NCI-H187 (cell line): ENCODE measurements around the gene PTPRR.

ENCODE experiments used
- DNase-seq, 2 experiments: peaks; one replicate each; lab custom pipeline; 2025; lab: John Stamatoyannopoulos, UW

PTPRR gene

DNA sequence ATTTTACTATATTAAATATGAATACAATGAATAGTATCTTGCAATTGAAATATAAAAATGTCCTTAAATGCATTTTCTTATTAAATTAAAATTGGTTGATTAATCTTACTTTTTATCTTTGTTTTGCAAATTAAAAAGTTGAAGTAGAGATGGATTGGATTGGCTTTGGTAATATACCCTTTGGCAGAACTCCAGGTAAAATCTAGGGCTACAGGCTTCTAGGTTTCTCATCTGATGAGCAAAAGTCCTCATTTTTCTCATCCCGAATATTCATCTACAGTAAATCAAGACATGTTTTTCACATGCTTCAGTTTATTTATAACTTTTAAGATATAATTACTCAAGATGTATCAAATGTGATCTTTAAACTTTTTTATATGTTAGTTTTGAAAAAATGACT lies 2.2 kb downstream of the PTPRR start:
- no peak for DNase-seq

DNA sequence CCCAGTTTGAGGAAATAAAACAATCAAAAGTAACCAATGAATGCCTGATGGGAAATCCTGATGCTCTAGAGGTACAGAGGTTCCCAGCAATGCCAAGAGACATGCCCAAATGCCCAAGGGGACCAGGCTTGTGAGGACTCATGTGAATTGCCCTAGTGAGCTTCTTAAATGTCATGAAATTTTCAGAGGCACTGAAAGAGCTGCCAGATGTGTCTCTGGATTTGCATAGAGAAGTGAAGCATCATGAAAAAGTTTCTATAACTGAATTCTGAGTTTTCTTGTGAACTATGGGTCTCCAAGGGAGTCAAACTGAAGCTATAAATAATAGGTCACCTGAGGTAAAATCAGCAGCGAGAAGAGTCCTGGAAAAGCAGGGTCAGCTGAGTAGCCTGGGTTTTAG lies 9.9 kb downstream of the PTPRR start:
- no peak for DNase-seq

DNA sequence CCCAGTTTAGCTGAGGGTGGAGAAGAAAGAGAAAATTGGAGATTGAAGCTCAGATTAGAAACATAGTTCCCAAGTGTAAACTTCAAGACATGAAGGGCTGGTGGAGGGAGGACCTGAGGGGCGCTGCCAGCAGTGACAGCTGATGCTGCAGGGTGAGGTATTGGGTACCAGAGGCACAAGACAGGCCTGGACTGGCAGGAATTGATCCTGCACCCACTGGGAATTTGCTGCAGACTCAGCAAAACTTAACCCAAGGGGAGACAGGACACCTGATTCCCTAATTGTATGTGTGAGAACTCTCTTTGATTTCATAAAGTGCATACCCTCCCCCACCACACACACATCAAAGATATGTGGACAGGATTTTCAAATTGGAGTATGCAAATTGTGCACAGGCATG lies 11.6 kb downstream of the PTPRR start:
- no peak for DNase-seq

DNA sequence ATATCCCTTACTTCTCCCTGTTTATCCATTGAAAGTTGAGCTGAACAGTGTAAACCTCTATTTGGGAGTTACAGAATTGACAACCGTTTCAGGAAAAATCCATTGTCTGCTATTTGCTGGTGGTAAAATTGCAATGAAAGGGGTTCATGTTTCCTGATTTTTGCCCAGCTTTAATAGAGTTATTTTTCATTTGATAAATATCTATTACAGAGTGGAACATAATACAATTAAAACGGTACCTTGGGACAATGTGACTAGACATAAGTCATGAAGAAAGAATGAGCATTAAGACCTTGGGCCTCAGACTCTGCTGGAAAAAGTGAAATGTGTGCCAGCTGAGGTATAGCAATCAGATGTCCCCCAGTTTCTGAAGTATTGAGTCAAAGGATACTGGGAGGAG lies 13.1 kb downstream of the PTPRR start:
- no peak for DNase-seq

DNA sequence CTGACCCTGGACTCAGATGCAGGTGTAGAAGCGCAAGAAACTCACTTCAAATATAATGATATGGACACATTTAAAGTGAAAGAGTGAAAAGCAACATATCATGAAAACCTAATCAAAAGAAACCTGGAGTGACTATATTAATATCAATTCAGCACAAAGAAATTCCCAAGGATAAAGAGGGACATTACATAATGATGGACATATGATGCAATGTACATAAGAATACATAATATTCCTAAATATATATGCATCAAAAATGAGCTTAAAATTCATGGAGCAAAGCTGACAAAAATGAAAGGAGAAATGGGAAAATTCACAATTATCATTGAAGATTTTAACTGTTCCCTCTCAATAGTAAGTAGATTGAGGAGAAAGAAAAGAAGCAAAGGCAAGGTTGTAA lies 24.6 kb downstream of the PTPRR start:
- no peak for DNase-seq

DNA sequence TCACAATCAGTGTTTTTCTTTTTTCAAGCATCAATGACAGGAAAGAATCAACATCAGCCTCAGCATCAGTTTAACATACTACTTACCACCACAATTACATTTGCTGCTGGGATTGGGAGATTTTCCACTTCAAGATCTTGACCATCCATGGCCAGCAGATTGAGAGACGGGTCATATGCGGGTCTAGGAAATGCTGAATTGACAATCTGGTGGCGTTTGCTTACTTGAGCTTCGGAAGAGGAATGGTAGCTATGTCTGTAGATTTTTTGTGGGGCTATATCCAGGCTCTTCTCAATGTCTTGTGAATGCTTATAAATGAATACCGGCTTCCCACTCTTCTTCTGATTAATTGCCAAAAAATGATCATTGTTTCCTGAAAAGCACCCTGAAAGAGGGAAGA lies 27.9 kb downstream of the PTPRR start:
- DNase-seq, result no peak

DNA sequence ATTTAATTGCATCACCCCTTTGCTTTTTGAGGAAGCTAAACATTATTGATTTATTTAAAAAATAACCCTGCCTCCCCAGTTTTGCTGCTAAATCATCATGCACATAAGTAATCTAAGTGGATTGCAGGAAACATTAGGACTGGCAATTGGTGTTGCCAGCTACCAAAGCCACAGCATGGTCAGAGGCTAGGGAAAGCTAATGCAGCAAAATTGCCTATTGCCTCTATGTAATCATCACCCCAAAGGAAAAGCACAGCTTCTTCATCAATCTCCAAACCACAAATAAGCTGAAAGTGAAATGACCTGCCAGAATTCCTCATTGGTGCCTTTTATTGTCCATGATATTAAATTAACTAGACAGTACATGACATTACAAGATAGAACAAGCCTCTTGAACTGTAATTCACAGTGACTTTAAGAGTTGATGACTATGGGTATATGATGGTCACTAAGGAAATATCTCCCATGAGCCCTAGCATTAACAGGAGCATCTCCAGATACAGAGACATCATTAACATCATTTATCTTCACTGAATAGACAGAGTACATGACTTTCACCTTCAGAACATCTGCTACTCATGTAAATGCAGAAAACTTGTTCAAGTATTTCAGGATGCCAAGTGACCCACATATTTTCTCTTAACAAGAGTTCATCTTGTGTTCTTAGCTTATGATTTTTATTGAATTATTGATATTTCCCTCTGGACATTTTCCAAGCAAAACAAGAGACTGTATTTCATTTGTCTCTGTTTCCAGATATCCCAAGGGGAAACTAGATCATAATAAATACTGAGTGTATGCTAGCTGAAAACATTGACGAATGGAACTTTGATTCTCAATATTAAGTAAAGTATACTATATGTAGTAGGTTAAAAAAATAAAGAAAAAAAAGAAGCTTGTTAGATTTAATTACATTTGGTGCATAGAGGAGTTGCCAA lies 29.4 kb downstream of the PTPRR start:
- no peak for DNase-seq

DNA sequence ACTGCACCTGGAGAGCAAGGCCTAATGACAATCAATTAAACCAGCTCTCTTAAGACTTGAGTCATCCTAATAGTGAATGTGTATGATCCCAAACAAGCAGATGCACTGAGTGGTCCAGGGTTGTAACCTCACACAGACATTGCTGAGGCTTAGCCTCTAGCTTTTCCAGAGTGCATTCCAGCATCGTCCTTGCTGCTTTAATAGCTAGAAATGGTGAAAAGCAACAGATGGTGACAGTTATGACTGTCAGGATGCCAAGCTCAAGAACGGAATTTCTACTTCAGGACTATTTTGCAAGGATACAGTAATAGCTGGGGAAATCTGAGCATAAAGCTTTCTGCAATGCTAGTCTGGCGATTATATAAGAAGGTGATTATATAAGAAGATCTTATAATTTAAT lies 34.6 kb downstream of the PTPRR start:
- DNase-seq, result no peak

DNA sequence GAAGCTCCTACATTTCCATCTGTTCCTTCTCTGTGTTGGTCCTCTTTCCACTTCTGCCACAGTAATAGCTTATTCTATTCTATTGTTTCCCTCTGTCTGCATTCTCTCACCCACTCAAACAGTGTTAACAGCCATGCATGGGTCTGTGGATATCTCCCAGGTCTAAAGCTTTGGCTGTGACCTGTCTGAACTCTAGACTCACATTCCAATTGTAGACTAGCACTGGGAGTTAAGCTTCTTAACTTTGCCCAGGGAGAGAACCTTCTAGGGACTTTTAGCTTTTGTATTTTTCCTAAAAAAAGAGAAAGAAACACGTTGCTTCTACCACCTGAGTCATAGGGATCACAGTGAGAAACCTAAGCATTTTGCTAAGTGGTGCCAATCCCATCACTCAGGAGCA lies 36.7 kb downstream of the PTPRR start:
- DNase-seq, result no peak

DNA sequence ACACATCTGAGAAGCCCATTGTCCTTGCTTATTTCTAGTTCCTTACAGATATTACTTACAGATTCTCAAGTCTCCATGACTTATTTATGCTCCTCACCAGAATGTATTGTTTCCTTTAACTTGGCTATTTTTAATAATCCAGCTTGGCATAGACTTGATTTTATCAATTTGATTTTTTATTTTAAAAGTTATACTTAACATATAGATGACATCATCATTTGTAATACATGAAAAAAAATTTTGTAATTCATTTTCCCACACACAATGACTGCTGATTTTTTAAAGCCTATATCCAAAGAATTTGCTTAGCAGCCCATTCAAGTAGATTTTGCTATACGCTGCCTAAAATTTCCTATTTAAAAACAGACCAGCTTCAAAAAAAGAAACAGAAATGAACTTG lies 39.8 kb downstream of the PTPRR start:
- DNase-seq, result no peak

DNA sequence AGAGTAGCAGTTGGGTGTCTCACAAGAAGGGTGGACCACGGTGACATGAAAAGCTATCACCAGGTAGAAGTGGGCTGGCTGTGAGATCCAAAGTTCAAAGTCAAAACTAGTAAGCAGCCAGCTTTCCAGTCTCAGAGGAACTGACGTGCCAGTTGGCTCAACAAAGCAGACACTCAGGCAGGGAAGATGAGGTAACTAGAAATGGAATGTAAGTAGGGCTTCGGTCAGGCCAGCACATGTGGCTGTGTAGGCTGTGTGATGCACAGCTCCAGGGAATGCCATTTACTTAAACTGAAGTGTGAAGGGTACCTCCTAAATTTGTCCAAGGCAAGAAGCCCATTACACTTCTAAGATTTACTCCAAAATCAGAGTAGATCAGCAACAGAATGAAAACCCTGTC lies 43.6 kb downstream of the PTPRR start:
- no peak for DNase-seq

DNA sequence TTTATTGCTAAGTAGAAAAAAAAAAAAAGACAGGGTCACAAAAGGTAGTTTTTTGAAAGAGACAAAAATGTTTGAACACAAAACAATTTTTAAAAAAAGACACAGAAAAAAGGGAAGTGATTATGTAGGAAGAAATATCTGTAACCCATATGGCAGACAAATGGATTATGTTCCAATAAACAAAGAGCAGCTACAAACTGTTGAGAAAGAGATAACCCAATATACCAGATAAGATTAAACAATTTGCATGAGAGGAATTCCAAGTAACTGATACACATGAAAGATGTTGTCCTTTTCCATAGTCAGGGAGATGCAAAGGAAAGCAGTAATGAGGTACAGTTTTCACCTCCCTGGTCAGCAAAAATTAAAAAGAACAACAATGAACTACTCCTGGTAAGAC lies 44.9 kb downstream of the PTPRR start:
- no peak for DNase-seq

DNA sequence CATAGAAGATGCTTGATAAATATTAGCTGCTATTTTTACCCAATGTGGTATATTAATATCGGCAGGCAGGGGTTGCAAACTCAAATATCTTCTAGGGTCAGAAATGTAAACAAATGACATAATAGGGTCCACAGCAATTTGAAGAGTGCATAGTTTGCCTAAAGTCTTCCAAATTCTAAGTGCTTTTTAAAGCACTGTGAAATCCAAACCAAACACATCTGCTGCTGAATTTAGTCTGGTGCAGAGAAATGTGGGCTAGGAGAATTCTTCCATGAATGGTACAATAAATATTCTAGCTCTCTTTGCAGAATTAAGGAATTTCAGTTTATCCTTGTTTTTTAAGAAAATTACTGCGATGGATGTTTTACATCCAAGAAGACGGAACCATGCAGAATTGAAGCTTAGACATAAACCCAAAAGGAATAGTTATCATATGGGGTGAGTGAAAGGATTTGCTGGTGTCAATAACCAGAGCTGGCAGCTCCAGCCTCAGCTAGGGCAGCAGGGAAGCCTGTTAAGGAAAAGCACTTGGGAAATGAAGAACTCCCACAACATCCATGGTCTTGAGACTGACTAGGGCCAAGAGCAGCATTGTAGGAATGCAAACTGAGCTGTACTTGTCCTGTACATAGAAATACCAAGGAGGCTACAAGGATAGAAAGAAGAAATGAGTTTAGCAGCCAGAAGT lies 65.5 kb downstream of the PTPRR start:
- DNase-seq, result no peak

DNA sequence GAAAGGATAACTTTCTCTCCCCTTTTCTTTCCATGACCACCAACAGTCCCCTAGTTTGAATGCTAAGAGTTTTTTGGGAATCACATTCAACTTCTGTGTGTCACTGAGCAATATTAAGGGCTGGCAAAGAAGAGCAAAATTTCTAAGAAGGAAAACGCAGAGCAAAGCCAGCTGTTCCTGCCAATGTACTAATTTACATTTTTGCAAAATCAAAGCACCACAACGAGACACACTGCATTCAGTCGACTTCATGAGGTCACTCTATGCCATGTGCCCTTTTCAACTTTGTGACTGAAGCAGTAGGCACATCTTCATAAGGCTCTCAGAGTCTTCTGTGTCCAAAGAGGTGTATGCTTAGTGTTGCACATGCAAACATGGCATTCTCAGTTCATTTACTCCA lies 66.4 kb downstream of the PTPRR start:
- DNase-seq, result no peak

DNA sequence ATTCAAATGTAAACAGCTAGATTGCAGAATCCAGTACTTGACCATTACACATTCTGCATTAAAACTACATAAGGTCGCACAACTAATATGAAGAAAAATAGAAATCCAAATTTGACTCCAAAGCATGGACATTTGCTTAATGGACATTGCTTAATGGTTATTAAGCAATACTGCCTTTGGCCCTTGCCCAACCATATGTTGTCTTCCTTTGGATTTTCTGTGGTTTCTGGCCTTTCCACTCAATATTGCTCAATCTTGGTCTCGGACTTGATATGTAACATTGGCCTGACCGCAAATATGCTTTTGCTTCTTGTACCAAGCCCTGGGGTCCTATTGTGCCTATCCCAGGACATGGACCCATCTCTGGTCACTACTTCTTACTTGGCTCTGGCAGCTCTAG lies 67.2 kb downstream of the PTPRR start:
- DNase-seq, result no peak

DNA sequence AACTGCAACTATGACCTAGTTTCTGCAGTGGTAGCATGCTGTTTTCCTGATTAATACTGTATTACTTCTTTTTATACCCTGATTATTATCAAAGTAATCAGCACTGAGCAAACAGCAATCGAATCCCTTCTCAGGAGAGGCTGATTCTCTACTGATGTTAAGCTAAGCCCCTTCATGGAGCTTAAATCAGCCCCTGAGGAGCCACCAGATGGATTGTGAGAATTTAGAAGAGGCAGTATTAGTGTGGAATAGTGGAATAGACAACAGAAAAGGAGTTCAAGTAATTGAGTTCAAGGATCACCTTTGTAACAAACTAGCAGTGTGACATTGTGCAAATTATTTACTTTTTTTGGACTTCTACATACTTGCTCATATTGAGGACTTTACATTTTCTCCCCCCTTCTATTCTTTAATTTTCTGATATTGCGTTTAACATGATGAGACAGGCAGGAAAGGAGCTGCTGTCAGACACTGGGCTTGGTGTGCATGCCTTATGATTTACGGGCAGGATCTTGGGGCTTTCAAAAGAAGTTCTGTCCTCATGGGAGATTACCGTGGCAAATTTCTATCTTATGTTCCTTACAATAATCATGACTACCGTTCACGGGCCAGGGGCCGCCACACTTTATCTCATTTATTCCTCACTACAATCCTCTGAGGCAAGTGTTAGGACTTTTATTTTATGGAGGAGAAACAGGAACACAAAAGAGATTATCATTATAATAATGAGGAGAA lies 68.0 kb downstream of the PTPRR start:
- DNase-seq, result no peak

DNA sequence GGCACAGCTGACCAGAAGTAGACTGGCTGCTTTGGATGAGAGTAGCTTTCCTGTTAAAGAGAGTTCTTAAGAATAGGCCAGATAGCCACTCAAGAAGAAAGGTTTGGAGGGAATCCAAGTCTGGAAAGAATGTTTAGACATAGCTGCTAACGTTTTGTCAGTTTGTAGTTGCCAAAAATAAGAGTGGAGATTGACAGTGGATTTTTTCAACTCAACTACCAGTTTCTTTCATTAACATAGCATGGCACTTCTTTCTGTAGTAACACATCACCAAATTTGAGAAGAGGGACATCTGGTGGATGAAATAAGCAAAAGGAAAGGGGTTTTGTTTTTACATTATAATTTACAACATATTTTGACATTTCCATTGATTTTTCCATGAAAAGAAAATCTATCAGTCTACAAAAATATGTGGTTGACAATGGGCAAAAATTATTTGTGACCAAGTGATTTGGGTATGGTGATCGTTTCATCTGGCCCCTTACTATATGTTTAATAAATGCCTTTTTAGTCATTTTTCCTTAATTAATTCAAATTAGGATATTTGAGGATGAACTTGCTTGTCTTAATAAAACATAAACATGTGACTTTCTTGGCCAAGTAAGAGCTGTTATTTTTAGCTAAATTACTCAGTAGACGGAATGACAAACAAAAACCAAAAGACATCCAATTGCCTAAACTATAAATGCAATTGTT lies 71.1 kb downstream of the PTPRR start:
- no peak for DNase-seq

DNA sequence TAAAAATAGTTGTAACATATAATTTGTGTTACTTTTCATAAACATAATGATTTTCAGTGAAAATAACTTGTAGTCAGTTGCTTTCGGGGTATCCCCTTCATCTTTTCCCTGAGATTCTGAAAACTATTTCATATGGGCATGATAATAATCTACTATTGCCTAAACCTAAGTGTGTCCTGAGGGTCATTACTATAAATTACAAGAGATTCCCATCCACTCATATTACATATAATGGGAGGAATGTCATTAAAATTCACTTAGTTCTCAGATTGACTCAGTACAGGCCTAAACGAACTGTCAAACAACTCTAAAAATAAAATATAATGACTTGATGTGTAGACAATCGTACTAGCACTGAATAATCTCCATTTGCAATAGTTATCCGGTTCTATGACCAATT lies 72.7 kb downstream of the PTPRR start:
- no peak for DNase-seq

DNA sequence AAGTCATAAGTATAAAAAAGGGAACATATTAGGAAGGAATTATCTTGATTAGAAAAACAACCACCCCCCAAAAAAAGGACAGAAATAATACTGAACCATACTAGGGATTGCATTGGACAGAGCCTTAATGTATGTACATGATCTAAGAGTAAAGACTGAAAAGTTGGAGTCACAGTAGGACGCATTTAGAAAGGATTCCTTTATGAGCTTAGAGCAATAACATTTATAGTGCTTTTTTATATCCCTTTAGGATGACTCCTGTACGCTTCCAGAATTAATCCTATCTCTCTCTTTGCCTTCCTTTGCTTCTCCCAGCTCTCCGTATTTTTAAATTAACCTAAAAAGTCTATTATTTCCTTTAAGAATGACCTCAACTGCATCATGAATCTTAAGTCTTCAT lies 75.3 kb downstream of the PTPRR start:
- no peak for DNase-seq

DNA sequence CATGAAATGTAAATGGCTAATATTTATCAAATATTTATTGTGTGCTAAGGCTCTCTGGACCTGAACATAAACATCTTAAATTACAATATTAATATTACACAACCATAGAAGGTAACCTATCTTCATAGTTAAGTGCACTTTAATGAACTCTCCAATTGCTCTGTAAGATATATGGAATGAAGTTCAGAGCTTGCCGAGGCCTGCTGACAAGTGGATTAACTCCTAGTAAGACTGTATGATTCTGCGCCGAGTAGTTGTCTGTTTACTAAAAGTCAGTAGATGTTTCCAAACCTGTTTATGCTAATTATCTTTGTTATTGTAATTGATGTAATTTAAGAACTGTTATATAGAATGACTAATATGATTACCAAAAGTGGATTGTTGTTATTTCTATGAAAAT lies 77.2 kb downstream of the PTPRR start:
- DNase-seq, result no peak

DNA sequence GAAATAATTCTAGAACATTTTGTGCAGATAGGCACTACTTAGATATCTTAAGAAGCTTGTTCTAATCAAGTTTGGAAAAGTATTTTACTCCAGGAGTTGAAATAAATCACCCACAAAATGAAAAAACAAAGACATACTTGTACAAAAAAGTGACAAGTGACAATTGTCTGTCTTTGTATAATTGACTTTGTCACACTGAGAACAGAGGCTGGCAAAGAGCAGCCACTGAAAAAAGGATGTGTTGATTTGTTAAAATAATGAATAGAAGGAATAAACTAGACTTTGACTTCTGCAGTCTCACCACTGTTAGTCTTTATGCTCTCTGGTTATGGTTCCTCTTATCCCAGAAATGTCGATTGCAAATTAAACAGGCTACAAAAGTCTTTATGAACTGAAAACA lies 77.6 kb downstream of the PTPRR start:
- no peak for DNase-seq

DNA sequence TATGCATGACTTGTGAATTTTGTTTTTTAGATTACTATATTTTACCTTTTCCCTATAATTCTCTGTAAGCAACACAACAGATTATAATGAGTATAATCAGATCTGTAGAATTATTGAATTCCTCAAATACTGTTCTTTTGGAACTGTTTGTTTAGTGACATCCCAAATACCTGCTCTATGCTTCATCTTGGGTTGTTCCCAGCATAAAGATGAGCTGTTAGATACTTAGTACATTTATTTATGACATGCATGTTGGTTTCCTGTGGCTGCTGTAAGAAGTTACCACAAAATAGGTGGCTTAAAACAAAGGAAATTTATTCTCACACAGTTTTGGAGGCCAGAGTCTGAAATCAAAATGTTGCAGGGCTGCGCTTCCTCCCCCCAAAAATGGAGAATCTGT lies 78.4 kb downstream of the PTPRR start:
- no peak for DNase-seq
